PC-3 (cell line): ENCODE measurements around the gene FBN2.

Source experiments
- CTCF ChIP-seq: fragments of 300-600 bp; sonication (generic); conservative IDR thresholded peaks from 2 replicates; pipeline ENCODE4 v1.5.1; 2017; ENCODE audit warnings: antibody characterized with exemption, low read depth, mild to moderate bottlenecking, low read length
- EZH2 ChIP-seq: fragments of 300-600 bp; sonication (generic); IDR thresholded peaks from one replicate; pipeline ENCODE4 v1.6.1; 2017; ENCODE audit warnings: antibody characterized with exemption, mild to moderate bottlenecking, low read length; ENCODE audit not compliant: unreplicated experiment
- EZH2phosphoT487 ChIP-seq: fragments of 300-600 bp; sonication (generic); IDR thresholded peaks from 2 replicates; pipeline ENCODE4 v1.6.1; 2018; ENCODE audit warnings: mild to moderate bottlenecking, antibody characterized with exemption, low read length, borderline replicate concordance

GRCh38 chr5:128212191-128212806, 325.7 kb downstream of the FBN2 start:
- no peak for TF ChIP-seq CTCF
- no peak for TF ChIP-seq EZH2
- TF ChIP-seq EZH2phosphoT487, result no peak
